HCT116 (cell line): ENCODE measurements around the gene THAP8. TPM values are rescaled to one million over a fixed set of nuclear protein-coding genes. Genes with fewer than 3 reads are reported as not detected.

Experiments used
- ATAC-seq: fragments of 200-7000 bp; cut with Tn5 transposase; 2 replicates; pipeline ENCODE4 v1.9.1; 2020; ENCODE audit warnings: mild to moderate bottlenecking, moderate library complexity
- BruUV-seq: library from RNA; stranded (reverse); fragments of 400-500 nt; replicated peaks from 2 replicates; lab custom pipeline; 2021; lab: Mats Ljungman, UMichigan
- CTCF ChIA-PET: fragments of 300-600 bp; sonication (Branson Sonifier 250); formaldehyde crosslinking; loops from one replicate; lab custom pipeline; 2021; ENCODE audit warnings: antibody characterized with exemption; lab: Charles Lee
- POLR2A ChIA-PET: fragments of 300-600, 350-600 bp; sonication (Branson Sonifier 250); formaldehyde crosslinking; loops from one replicate; lab custom pipeline; 2021; ENCODE audit warnings: antibody characterized with exemption; lab: Charles Lee
- RAD21 ChIA-PET, 2 experiments: fragments of 300-600 bp; sonication (Branson Sonifier 250); formaldehyde crosslinking; loops; one replicate each; lab custom pipeline; 2023; ENCODE audit warnings: low total read pairs in 2 of 2; ENCODE audit not compliant: uncharacterized antibody in 2 of 2, unreplicated experiment in 2 of 2, low non-redundant PET in 1 of 2; lab: Charles Lee
- DNase-seq: peaks from one replicate; pipeline ENCODE4 v3.0.0-alpha.2; 2010; ENCODE audit warnings: low read depth, low spot score
- H2AFZ ChIP-seq: fragments of 200-600 bp; shearing (Covaris generic), sonication (generic); 2 replicates; pipeline ENCODE4 v1.6.1; 2017; ENCODE audit warnings: low read depth, mixed run types, mixed read lengths, antibody characterized with exemption, low read length; ENCODE audit not compliant: poor library complexity, severe bottlenecking
- H3K27ac ChIP-seq: 2 replicates; pipeline ENCODE4 v1.5.1; 2012; ENCODE audit warnings: low read depth, low read length
- H3K27me3 ChIP-seq: fragments of 200-600 bp; sonication (generic); 2 replicates; pipeline ENCODE4 v1.6.1; 2016; ENCODE audit warnings: mixed run types, low read length, mixed read lengths; ENCODE audit not compliant: insufficient read depth
- H3K36me3 ChIP-seq, 2 experiments: fragments of 200-500 bp in 1 of 2; fragments of 200-600 bp in 1 of 2; sonication (Bioruptor generic) in 1 of 2; sonication (generic) in 1 of 2; 2 replicates each; pipeline versions ENCODE4 v1.5.1 to v1.6.1; 2014 to 2016; ENCODE audit warnings: low read length in 2 of 2, inconsistent platforms in 1 of 2, mixed read lengths in 1 of 2, mixed run types in 1 of 2; ENCODE audit not compliant: insufficient read depth in 2 of 2, control insufficient read depth in 1 of 2
- H3K4me1 ChIP-seq, 2 experiments: fragments of 200-600 bp in 1 of 2; sonication (generic) in 1 of 2; 2 replicates each; pipeline versions ENCODE4 v1.5.1 to v1.6.1; 2012 to 2017; ENCODE audit warnings: low read length in 2 of 2, inconsistent platforms in 1 of 2, mild to moderate bottlenecking in 1 of 2, mixed read lengths in 1 of 2, mixed run types in 1 of 2, moderate library complexity in 1 of 2; ENCODE audit not compliant: insufficient read depth in 2 of 2, control insufficient read depth in 1 of 2
- H3K4me2 ChIP-seq: fragments of 200-600 bp; sonication (generic); 2 replicates; pipeline ENCODE4 v1.6.1; 2017; ENCODE audit warnings: mixed run types, low read length, mixed read lengths
- H3K4me3 ChIP-seq, 2 experiments: fragments of 200-600 bp in 1 of 2; sonication (generic) in 1 of 2; replicated peaks in 1 of 2; 2 replicates each; pipeline ENCODE4 v1.5.1; 2011 to 2016; ENCODE audit warnings: low read length in 2 of 2, control low read depth in 1 of 2, low read depth in 1 of 2, mild to moderate bottlenecking in 1 of 2, mixed read lengths in 1 of 2, mixed run types in 1 of 2
- H3K79me2 ChIP-seq: fragments of 200-600 bp; sonication (generic); 2 replicates; pipeline ENCODE4 v1.6.1; 2017; ENCODE audit warnings: mild to moderate bottlenecking, mixed run types, low read length, moderate library complexity, mixed read lengths; ENCODE audit not compliant: insufficient read depth
- H3K9ac ChIP-seq: fragments of 200-600 bp; sonication (generic); 2 replicates; pipeline ENCODE4 v1.6.1; 2016; ENCODE audit warnings: low read length, mixed read lengths
- H3K9me2 ChIP-seq: fragments of 200-600 bp; sonication (generic), shearing (Covaris generic); 2 replicates; pipeline ENCODE4 v1.6.1; 2017; ENCODE audit warnings: mixed run types, mild to moderate bottlenecking, moderate library complexity; ENCODE audit not compliant: insufficient read depth
- H3K9me3 ChIP-seq, 2 experiments: fragments of 200-500 bp in 1 of 2; fragments of 200-600 bp in 1 of 2; sonication (Bioruptor generic) in 1 of 2; sonication (generic) in 1 of 2; 2 replicates each; pipeline ENCODE4 v1.6.1; 2014 to 2017; ENCODE audit warnings: low read length in 2 of 2, mixed read lengths in 2 of 2, inconsistent platforms in 1 of 2, low read depth in 1 of 2, mild to moderate bottlenecking in 1 of 2, mixed run types in 1 of 2, moderate library complexity in 1 of 2; ENCODE audit not compliant: control insufficient read depth in 1 of 2, insufficient read depth in 1 of 2
- H4K20me1 ChIP-seq: fragments of 200-600 bp; sonication (generic), shearing (Covaris generic); 2 replicates; pipeline ENCODE4 v1.6.1; 2017; ENCODE audit warnings: mixed run types, mild to moderate bottlenecking, moderate library complexity; ENCODE audit not compliant: insufficient read depth
- EGR1 ChIP-seq: IDR thresholded peaks from 2 replicates; pipeline ENCODE4 v1.6.1; 2012; ENCODE audit warnings: low read depth
- EZH2 ChIP-seq: fragments of 200-600 bp; sonication (generic); IDR thresholded peaks from 2 replicates; pipeline ENCODE4 v1.6.1; 2017; ENCODE audit warnings: antibody characterized with exemption, mixed run types
- JUND ChIP-seq: IDR thresholded peaks from 2 replicates; pipeline ENCODE4 v1.6.1; 2012
- MAX ChIP-seq: IDR thresholded peaks from 2 replicates; pipeline ENCODE4 v1.6.1; 2012
- POLR2A ChIP-seq: IDR thresholded peaks from 2 replicates; pipeline ENCODE4 v1.7.0; 2011; ENCODE audit warnings: borderline replicate concordance; ENCODE audit not compliant: insufficient read depth, insufficient read length; ENCODE audit errors: extremely low read depth
- ZBTB33 ChIP-seq: IDR thresholded peaks from 2 replicates; pipeline ENCODE4 v1.6.1; 2011; ENCODE audit warnings: mild to moderate bottlenecking, low read length, moderate library complexity; ENCODE audit not compliant: insufficient replicate concordance; ENCODE audit errors: extremely low read depth
- intact Hi-C: fragments of 100-400 bp; cut with micrococcal nuclease; formaldehyde crosslinking; loops from 2 replicates; pipeline ENCODE4 v1.10.0; 2022
- total RNA-seq: library from RNA; stranded (reverse); gene quantifications from one replicate; pipeline ENCODE4 v1.2.1, GENCODE V29; 2021; ENCODE audit not compliant: unreplicated experiment

Gene THAP8
- total RNA-seq, 1 experiment from 2014 or later, result 1.7 TPM

DNA sequence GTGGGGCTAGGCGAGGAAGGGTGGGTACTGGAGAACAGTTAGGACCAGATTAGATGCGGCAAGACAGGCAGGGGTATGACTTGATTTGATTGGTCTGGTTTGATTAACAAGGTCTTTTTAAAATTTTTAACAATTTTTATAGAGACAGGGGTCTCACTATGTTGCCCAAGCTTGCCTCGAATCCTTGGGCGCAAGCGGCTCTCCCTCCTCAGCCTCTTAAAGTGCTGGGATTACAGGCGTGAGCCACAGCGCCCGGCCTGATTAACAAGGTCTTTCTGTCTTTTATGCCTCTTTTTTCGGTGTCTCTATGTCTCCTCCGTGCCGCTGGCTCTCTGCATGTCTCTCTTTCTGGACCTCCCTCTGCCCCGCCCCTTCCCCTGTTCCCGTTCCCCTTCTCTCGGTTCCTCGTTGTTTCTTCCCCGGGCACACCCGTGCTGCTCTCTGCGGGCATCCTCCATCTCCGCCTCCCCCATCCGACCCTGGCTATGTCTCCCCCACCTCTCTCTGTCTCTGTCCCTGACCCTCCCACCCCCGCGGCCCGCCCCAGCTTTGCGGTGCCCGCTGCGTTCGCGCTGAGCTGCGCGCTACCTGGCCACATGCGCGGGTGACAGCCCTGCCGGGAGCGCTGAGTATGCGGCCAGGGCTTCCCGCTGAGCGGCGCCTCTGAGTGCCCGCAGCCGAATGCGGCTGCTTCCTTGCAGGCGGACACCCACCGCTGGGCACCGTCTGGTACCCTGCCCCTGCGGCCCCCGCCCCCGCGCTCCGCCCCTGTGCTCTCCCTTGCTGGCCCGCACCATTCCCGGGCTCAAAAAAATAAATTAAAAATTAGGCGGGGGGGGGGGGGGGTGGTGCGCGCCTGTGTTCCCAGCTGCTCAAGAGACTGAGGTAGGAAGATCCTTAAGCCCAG lies 67.2 kb downstream of the THAP8 start:
- Histone ChIP-seq H3K9me3 (no peaks in the 10 kb centered on the region), H3K4me3 (peak overlapping the region; percentile 40 to 56), H3K9me2 (no peaks in the 10 kb centered on the region), H3K27me3 (0 out of 2 replicates have a peak, but pooled peaks cover 3% of the 10 kb centered on the region), H3K4me2 (peak overlapping the region; percentile 72), H3K9ac (peak overlapping the region; percentile 41), H4K20me1 (no peaks in the 10 kb centered on the region), H3K4me1 (peaks cover 9 to 19% of the 10 kb centered on the region in 2 experiments; a peak in 3 of 4 replicates), H2AFZ (peak overlapping the region; percentile 85), H3K79me2 (no peaks in the 10 kb centered on the region), H3K27ac (no peak overlapping the region), H3K36me3 (no peaks in the 10 kb centered on the region)
- ATAC-seq, result peak; percentile 87
- intact Hi-C loops, result no loop called here
- POLR2A ChIA-PET, result interaction anchor here (1.1 to 1.3 kb wide), 2 partner anchors 27 to 239 kb away, joined by 3 to 4 read pairs; partner anchors contain the start of genes ALKBH6 and LIN37
- DNase-seq, result no peak
- TF ChIP-seq JUND, result no peak
- 0 out of 2 replicates have a peak, but pooled peaks have one; percentile 41 for TF ChIP-seq EGR1
- no peak for TF ChIP-seq POLR2A
- TF ChIP-seq EZH2, result no peak
- peak; percentile 43; the same call in 1 of the 2 replicates for TF ChIP-seq MAX
- TF ChIP-seq ZBTB33, result no peak
- RAD21 ChIA-PET, result interaction anchor here in 1 of 2 experiments (0.9 kb wide), 1 partner anchor 167 kb away, joined by 10 read pairs; no protein-coding TSS in a partner anchor
- no TSS peak for BruUV-seq
- CTCF ChIA-PET, result interaction anchor here (0.7 kb wide), 1 partner anchor 10 kb away, joined by 3 read pairs; no protein-coding TSS in a partner anchor
